Fibroblast of lung (primary cell): ENCODE data around the gene CEP131. TPM values are rescaled to one million over a fixed set of nuclear protein-coding genes. Genes with fewer than 3 reads are reported as not detected.

ENCODE experiments used
- DNase-seq, 2 donors: peaks; one replicate each; pipeline versions ENCODE4 v3.0.0 to v3.0.0-alpha.2; 2010; ENCODE audit warnings: low read depth in 2 of 2
- H2AFZ ChIP-seq: 2 replicates; pipeline ENCODE4 v1.5.1; 2012; ENCODE audit warnings: low read length, control low read depth, inconsistent platforms
- H3K27ac ChIP-seq: 2 replicates; pipeline ENCODE4 v1.5.1; 2011; ENCODE audit warnings: low read length, control low read depth; ENCODE audit not compliant: insufficient read depth
- H3K27me3 ChIP-seq: 2 replicates; pipeline ENCODE4 v1.5.1; 2011; ENCODE audit warnings: mild to moderate bottlenecking, low read length; ENCODE audit not compliant: control insufficient read depth, insufficient read depth
- H3K36me3 ChIP-seq: 2 replicates; pipeline ENCODE4 v1.5.1; 2011; ENCODE audit warnings: low read length; ENCODE audit not compliant: control insufficient read depth, insufficient read depth
- H3K4me1 ChIP-seq: 2 replicates; pipeline ENCODE4 v1.5.1; 2011; ENCODE audit warnings: low read length; ENCODE audit not compliant: control insufficient read depth, insufficient read depth; ENCODE audit errors: extremely low read depth
- H3K4me2 ChIP-seq: 2 replicates; pipeline ENCODE4 v1.5.1; 2011; ENCODE audit warnings: low read length, control low read depth; ENCODE audit not compliant: insufficient read depth; ENCODE audit errors: extremely low read depth
- H3K4me3 ChIP-seq, 4 experiments: fragments of 200-600 bp in 1 of 4; sonication (generic) in 1 of 4; replicated peaks in 1 of 4; 2 replicates each; pipeline ENCODE4 v1.5.1; 2011 to 2016; ENCODE audit warnings: low read length in 4 of 4, low read depth in 3 of 4, mild to moderate bottlenecking in 3 of 4, control low read depth in 2 of 4, inconsistent platforms in 1 of 4, mixed read lengths in 1 of 4; ENCODE audit not compliant: insufficient read depth in 1 of 4; ENCODE audit errors: control extremely low read depth in 1 of 4
- H3K79me2 ChIP-seq: 2 replicates; pipeline ENCODE4 v1.5.1; 2012; ENCODE audit warnings: mild to moderate bottlenecking, low read length, inconsistent platforms; ENCODE audit not compliant: control insufficient read depth, insufficient read depth
- H3K9ac ChIP-seq: 2 replicates; pipeline ENCODE4 v1.5.1; 2011; ENCODE audit warnings: mild to moderate bottlenecking, low read length, control low read depth; ENCODE audit not compliant: insufficient read depth
- H3K9me3 ChIP-seq: 2 replicates; pipeline ENCODE4 v1.5.1; 2012; ENCODE audit warnings: low read depth, low read length; ENCODE audit not compliant: control insufficient read depth, insufficient read depth
- H4K20me1 ChIP-seq: 2 replicates; pipeline ENCODE4 v1.5.1; 2011; ENCODE audit warnings: low read length; ENCODE audit not compliant: control insufficient read depth, insufficient read depth; ENCODE audit errors: extremely low read depth
- CTCF ChIP-seq, 2 donors: IDR thresholded peaks in 1 of 2; conservative IDR thresholded peaks in 1 of 2; 1 replicate in 1 of 2; 2 replicates in 1 of 2; pipeline ENCODE4 v1.5.1; 2011 to 2012; ENCODE audit warnings: low read length in 2 of 2, control low read depth in 1 of 2, inconsistent platforms in 1 of 2, low read depth in 1 of 2, mild to moderate bottlenecking in 1 of 2
- EZH2 ChIP-seq: IDR thresholded peaks from 2 replicates; pipeline ENCODE4 v1.5.1; 2012; ENCODE audit warnings: low read length, control low read depth, mild to moderate bottlenecking; ENCODE audit errors: missing control alignments
- polyA plus RNA-seq, 2 donors: library from polyadenylated mRNA; depleted of rRNA in 1 of 2; stranded (reverse) in 1 of 2; unstranded in 1 of 2; fragments of >200 nt; gene quantifications; 2 replicates each; pipeline ENCODE4 v1.2.1, GENCODE V29; 2011 to 2012; ENCODE audit warnings: missing spikeins in 1 of 2
- total RNA-seq: library from RNA; depleted of rRNA; stranded (reverse); fragments of >200 nt; gene quantifications from 2 replicates; pipeline ENCODE4 v1.2.1, GENCODE V29; 2014

Gene CEP131
- total and polyA plus RNA-seq, 2 donors (not counting 1 experiment from before 2014, with no cell fraction given), result 2.0 to 7.4 TPM

GRCh38 chr17:81200201-81200600 lies 22.6 kb downstream of the CEP131 start:
- H3K9ac ChIP-seq, result no peak overlapping the region
- H3K4me2 ChIP-seq, result no peak overlapping the region
- H3K79me2 ChIP-seq, result no peaks in the 10 kb centered on the region
- H3K4me1 ChIP-seq, result no peaks in the 10 kb centered on the region
- no peaks in the 10 kb centered on the region for H3K9me3 ChIP-seq
- peaks cover 3% of the 10 kb centered on the region for H3K36me3 ChIP-seq
- no peaks in the 10 kb centered on the region for H3K27me3 ChIP-seq
- no peak overlapping the region for H3K4me3 ChIP-seq
- H3K27ac ChIP-seq, result no peak overlapping the region
- no peak overlapping the region for H2AFZ ChIP-seq
- no peaks in the 10 kb centered on the region for H4K20me1 ChIP-seq
- TF ChIP-seq CTCF (conservative IDR thresholded peaks at IDR 0.05 in 1 of 2, IDR thresholded peaks at IDR 0.05 in 1 of 2; ENCODE audit: low read depth in 1 of 2, low read length in 2 of 2) (no peak), EZH2 (no peak)
- DNase-seq, result no peak

- Histone ChIP-seq H2AFZ (no peak overlapping the region), H3K79me2 (no peaks in the 10 kb centered on the region), H3K27ac (no peak overlapping the region), H3K9me3 (no peaks in the 10 kb centered on the region), H3K4me1 (no peaks in the 10 kb centered on the region), H3K9ac (no peak overlapping the region), H3K27me3 (no peaks in the 10 kb centered on the region), H4K20me1 (no peaks in the 10 kb centered on the region), H3K36me3 (peaks cover under 1% of the 10 kb centered on the region), H3K4me2 (no peak overlapping the region), H3K4me3 (no peak overlapping the region)
- no peak for DNase-seq
- TF ChIP-seq CTCF (conservative IDR thresholded peaks at IDR 0.05 in 1 of 2, IDR thresholded peaks at IDR 0.05 in 1 of 2; ENCODE audit: low read depth in 1 of 2, low read length in 2 of 2) (no peak), EZH2 (no peak)
Measured at GRCh38 chr17:81199482-81199830, 23.3 kb downstream of the CEP131 start.

GRCh38 chr17:81198826-81199481 lies 23.8 kb downstream of the CEP131 start:
- Histone ChIP-seq H3K9ac (no peak overlapping the region), H3K27ac (no peak overlapping the region), H3K4me3 (no peak overlapping the region), H3K27me3 (no peaks in the 10 kb centered on the region), H3K79me2 (no peaks in the 10 kb centered on the region), H3K36me3 (no peaks in the 10 kb centered on the region), H3K4me2 (no peak overlapping the region), H4K20me1 (no peaks in the 10 kb centered on the region), H3K9me3 (no peaks in the 10 kb centered on the region), H3K4me1 (no peaks in the 10 kb centered on the region), H2AFZ (no peak overlapping the region)
- DNase-seq, result no peak
- no peak for TF ChIP-seq EZH2
- no peak for TF ChIP-seq CTCF (conservative IDR thresholded peaks at IDR 0.05 in 1 of 2, IDR thresholded peaks at IDR 0.05 in 1 of 2; ENCODE audit: low read depth in 1 of 2, low read length in 2 of 2)
